ENCODE data around the gene UBE2D2.

UBE2D2 gene

DNA sequence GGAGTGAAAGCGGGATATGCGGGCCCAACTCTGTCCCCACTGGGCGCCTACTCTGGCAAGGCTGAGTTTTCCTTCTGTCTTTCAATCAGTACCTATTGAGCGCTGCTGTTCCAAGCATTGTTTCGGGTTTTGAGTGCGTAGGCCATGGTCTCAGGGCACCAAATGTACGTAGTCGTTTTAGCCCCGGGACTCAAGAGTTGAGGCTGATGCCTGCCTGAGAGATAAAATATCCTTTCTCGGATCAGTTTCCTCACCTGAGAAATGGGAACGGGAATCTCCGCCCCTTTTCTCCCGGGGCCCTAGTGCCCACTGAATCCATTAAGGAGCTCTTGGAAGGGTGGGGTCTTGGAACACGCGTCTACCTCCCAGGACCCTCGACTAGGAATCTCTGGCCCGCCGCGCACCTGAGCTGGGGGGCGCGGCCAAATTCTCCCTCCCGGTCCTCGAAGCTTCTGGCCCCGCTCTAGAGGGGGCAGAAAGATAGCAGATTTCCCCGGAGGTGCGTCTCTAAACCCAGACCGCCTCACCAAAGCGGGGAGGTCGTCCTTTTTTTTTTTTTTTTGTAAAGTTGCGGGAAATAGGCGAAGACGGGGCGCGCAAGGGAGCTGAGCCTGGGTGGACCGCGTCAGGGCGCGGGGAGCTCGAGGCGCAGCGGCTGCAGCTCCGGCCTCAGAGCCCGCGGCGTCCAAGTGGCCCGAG lies 86.5 kb downstream of the UBE2D2 start:
- Histone ChIP-seq H3K4me2 (ENCODE audit: low read length) (peak overlapping the region; percentile 89), H3K79me2 (ENCODE audit: insufficient read depth, low read length) (peaks cover 35% of the 10 kb centered on the region), H3F3A (ENCODE audit: insufficient read depth, low read length) (no peaks in the 10 kb centered on the region), H3K36me3 (ENCODE audit: insufficient read depth, low read length) (peaks cover 10% of the 10 kb centered on the region; the same call in 1 of the 2 replicates), H3K9me2 (ENCODE audit: low read depth, low read length) (no peaks in the 10 kb centered on the region), H3K4me1 (ENCODE audit: insufficient read depth, low read length, severe bottlenecking) (peaks cover 39% of the 10 kb centered on the region), H2AFZ (ENCODE audit: low read length) (no peak overlapping the region), H3K4me3 (ENCODE audit: low read depth, low read length, poor library complexity, severe bottlenecking) (peak overlapping the region; percentile 98), H4K20me1 (ENCODE audit: insufficient read depth, low read length) (no peaks in the 10 kb centered on the region), H3K27ac (ENCODE audit: low read depth, low read length, poor library complexity, severe bottlenecking) (peak overlapping the region; percentile 38), H3K9ac (ENCODE audit: low read length) (peak overlapping the region; percentile 51; the same call in 1 of the 2 replicates), H3K9me3 (ENCODE audit: low read length) (no peaks in the 10 kb centered on the region), H3K27me3 (ENCODE audit: insufficient read depth, low read length) (no peaks in the 10 kb centered on the region)
- TF ChIP-seq EZH2 (IDR thresholded peaks at IDR 0.05; ENCODE audit: borderline replicate concordance, low read length), result no peak
- TF ChIP-seq, protein P1, sequence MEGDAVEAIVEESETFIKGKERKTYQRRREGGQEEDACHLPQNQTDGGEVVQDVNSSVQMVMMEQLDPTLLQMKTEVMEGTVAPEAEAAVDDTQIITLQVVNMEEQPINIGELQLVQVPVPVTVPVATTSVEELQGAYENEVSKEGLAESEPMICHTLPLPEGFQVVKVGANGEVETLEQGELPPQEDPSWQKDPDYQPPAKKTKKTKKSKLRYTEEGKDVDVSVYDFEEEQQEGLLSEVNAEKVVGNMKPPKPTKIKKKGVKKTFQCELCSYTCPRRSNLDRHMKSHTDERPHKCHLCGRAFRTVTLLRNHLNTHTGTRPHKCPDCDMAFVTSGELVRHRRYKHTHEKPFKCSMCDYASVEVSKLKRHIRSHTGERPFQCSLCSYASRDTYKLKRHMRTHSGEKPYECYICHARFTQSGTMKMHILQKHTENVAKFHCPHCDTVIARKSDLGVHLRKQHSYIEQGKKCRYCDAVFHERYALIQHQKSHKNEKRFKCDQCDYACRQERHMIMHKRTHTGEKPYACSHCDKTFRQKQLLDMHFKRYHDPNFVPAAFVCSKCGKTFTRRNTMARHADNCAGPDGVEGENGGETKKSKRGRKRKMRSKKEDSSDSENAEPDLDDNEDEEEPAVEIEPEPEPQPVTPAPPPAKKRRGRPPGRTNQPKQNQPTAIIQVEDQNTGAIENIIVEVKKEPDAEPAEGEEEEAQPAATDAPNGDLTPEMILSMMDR (IDR thresholded peaks at IDR 0.05; ENCODE audit: low read length), result no peak

DNA sequence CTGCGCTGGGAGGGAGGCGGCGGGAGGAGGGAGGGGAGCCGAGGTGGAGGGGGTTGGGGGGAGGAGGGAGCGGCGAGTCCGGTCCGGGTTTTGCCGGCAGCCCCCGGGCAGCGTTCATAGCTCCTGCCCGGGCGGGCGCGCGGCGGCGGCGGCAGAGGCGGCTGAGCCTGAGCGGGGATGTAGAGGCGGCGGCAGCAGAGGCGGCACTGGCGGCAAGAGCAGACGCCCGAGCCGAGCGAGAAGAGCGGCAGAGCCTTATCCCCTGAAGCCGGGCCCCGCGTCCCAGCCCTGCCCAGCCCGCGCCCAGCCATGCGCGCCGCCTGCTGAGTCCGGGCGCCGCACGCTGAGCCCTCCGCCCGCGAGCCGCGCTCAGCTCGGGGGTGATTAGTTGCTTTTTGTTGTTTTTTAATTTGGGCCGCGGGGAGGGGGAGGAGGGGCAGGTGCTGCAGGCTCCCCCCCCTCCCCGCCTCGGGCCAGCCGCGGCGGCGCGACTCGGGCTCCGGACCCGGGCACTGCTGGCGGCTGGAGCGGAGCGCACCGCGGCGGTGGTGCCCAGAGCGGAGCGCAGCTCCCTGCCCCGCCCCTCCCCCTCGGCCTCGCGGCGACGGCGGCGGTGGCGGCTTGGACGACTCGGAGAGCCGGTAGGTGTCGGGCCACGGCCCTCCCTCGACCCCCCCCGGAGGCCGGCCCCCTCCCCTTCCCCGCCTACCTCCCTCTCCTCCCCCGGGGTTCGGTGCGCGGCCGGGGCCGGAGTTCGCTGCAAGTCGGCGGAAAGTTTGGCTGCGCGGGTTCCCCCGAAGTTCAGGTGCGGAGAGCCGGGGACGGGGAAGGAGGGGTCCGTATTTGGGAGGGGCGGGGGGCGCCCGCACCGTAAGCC lies 87.3 kb downstream of the UBE2D2 start, which contains the start of gene CXXC5:
CXXC5 (plus strand) TSS at position 145 of the 877 bp plus-strand sequence. CDS start 32,175 bp downstream, outside the sequence.
- H3K27me3 ChIP-seq (ENCODE audit: insufficient read depth, low read length), result no peaks in the 10 kb centered on the region
- H3K9me3 ChIP-seq (ENCODE audit: low read length), result no peaks in the 10 kb centered on the region
- H3K79me2 ChIP-seq (ENCODE audit: insufficient read depth, low read length), result peaks cover 43% of the 10 kb centered on the region
- H3K9me2 ChIP-seq (ENCODE audit: low read depth, low read length), result no peaks in the 10 kb centered on the region
- H4K20me1 ChIP-seq (ENCODE audit: insufficient read depth, low read length), result no peaks in the 10 kb centered on the region
- H3K9ac ChIP-seq (ENCODE audit: low read length), result peak within 1 kb of the TSS; percentile 98
- peak within 1 kb of the TSS; percentile 89 for H3K4me2 ChIP-seq (ENCODE audit: low read length)
- peaks cover 42% of the 10 kb centered on the region for H3K4me1 ChIP-seq (ENCODE audit: insufficient read depth, low read length, severe bottlenecking)
- no peaks in the 10 kb centered on the region for H3F3A ChIP-seq (ENCODE audit: insufficient read depth, low read length)
- peak within 1 kb of the TSS; percentile 98 for H3K4me3 ChIP-seq (ENCODE audit: low read depth, low read length, poor library complexity, severe bottlenecking)
- no peak within 1 kb of the TSS for H2AFZ ChIP-seq (ENCODE audit: low read length)
- TF ChIP-seq EZH2 (IDR thresholded peaks at IDR 0.05; ENCODE audit: borderline replicate concordance, low read length), result no peak
- TF ChIP-seq, protein P1 (IDR thresholded peaks at IDR 0.05; ENCODE audit: low read length), result no peak
- peaks cover 10% of the 10 kb centered on the region; the same call in 1 of the 2 replicates for H3K36me3 ChIP-seq (ENCODE audit: insufficient read depth, low read length)
- peak within 1 kb of the TSS; percentile 94 for H3K27ac ChIP-seq (ENCODE audit: low read depth, low read length, poor library complexity, severe bottlenecking)

DNA sequence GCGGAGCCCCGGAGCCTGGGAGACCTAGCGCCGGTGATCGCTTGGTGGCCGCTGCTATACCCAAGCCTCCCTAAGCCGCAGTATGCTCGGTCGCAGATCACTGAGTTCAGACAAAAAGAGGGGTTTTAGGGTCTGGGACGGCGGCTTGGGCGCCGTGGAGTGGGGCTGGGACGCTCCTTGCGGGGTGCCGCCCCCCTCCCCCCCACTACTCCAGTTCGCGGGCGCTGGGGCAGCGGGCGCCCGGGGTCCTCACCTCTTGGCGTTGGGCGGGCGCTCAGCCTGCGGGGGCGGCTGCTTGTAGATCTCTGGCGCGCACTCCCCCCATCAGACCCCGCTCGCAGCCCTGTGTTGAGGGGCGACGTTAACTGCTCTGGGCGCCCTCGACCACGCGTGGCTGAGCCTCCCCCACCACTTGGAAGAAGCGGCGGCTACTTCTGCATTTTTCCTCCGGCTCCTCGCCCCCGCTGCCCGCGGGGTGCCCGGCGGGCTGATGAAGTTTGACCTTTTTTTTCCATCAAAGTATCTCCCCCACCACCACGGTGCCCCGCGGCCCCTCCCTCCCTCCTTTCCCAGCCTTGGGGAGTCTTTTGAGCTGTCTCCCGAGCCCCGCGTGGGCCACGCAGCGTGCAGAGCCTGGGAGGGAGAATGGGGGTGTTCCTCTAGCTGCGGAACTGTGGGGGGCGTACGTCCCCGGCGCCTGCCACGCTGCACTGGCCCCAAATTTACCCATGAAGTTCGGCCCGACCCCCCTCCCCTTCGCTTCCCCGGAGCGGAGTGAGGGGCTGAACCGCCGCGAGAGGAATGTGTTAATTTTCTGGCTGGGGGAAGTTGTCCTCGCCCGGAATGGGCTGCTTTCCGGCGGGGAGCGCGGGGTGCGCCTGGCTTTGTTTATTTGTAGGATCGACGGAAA lies 88.2 kb downstream of the UBE2D2 start:
- Histone ChIP-seq H3K27ac (ENCODE audit: low read depth, low read length, poor library complexity, severe bottlenecking) (peak overlapping the region; percentile 94), H3K4me1 (ENCODE audit: insufficient read depth, low read length, severe bottlenecking) (peaks cover 51% of the 10 kb centered on the region), H3K36me3 (ENCODE audit: insufficient read depth, low read length) (peaks cover 14% of the 10 kb centered on the region; the same call in 1 of the 2 replicates), H2AFZ (ENCODE audit: low read length) (no peak overlapping the region), H3F3A (ENCODE audit: insufficient read depth, low read length) (no peaks in the 10 kb centered on the region), H3K9me2 (ENCODE audit: low read depth, low read length) (no peaks in the 10 kb centered on the region), H3K9me3 (ENCODE audit: low read length) (no peaks in the 10 kb centered on the region), H3K9ac (ENCODE audit: low read length) (peak overlapping the region; percentile 98), H3K4me3 (ENCODE audit: low read depth, low read length, poor library complexity, severe bottlenecking) (peak overlapping the region; percentile 98), H3K79me2 (ENCODE audit: insufficient read depth, low read length) (peaks cover 52% of the 10 kb centered on the region), H3K4me2 (ENCODE audit: low read length) (peak overlapping the region; percentile 89), H3K27me3 (ENCODE audit: insufficient read depth, low read length) (no peaks in the 10 kb centered on the region), H4K20me1 (ENCODE audit: insufficient read depth, low read length) (no peaks in the 10 kb centered on the region)
- no peak for TF ChIP-seq EZH2 (IDR thresholded peaks at IDR 0.05; ENCODE audit: borderline replicate concordance, low read length)
- TF ChIP-seq, protein P1 (IDR thresholded peaks at IDR 0.05; ENCODE audit: low read length), result 0 out of 2 replicates have a peak, but pooled peaks have one; percentile 16
